Gastroesophageal sphincter (tissue), 4 donors: Measurements from ENCODE around the gene SLC34A2. TPM values are rescaled to one million over a fixed set of nuclear protein-coding genes. Genes with fewer than 3 reads are reported as not detected.
A peak's percentile ranks its signal among the peaks of the same experiment; 100 is the strongest.
"Not testable (repeated sequence)": the region's sequence is repeated elsewhere in the genome, so short reads cannot be mapped to it uniquely, and the experiment has no call there.

Source experiments
- ATAC-seq: fragments of 150-250 bp; one replicate; pipeline ENCODE4 v1.9.1; 2016; ENCODE audit warnings: mild to moderate bottlenecking, moderate library complexity
- H3K27ac ChIP-seq, 4 donors: fragments of 200-600 bp; sonication (generic) in 3 of 4; 1 replicate in 3 of 4; 2 replicates in 1 of 4; pipeline ENCODE4 v1.5.1; 2016 to 2019
- H3K27me3 ChIP-seq: fragments of 200-600 bp; sonication (generic); one replicate; pipeline ENCODE4 v1.5.1; 2019
- H3K36me3 ChIP-seq, 2 donors: fragments of 200-600 bp; sonication (generic); one replicate each; pipeline ENCODE4 v1.5.1; 2019; ENCODE audit warnings: control low read depth in 1 of 2
- H3K4me1 ChIP-seq, 3 donors: fragments of 200-600 bp; sonication (generic); 1 replicate in 2 of 3; 2 replicates in 1 of 3; pipeline ENCODE4 v1.5.1; 2016 to 2019; ENCODE audit warnings: control low read depth in 2 of 3
- H3K4me3 ChIP-seq, 2 donors: fragments of 200-600 bp; sonication (generic); one replicate each; pipeline ENCODE4 v1.5.1; 2019; ENCODE audit warnings: mild to moderate bottlenecking in 1 of 2, moderate library complexity in 1 of 2
- H3K9me3 ChIP-seq, 3 donors: fragments of 200-600 bp; sonication (generic); one replicate each; pipeline ENCODE4 v1.5.1; 2017 to 2019; ENCODE audit warnings: control low read depth in 2 of 3
- CTCF ChIP-seq, 4 experiments: fragments of 200-600 bp in 2 of 4; fragments of 450-650 bp in 2 of 4; sonication (generic) in 1 of 4; IDR thresholded peaks; one replicate each; pipeline ENCODE4 v1.5.1; 2017 to 2019; ENCODE audit warnings: antibody characterized with exemption in 4 of 4, mild to moderate bottlenecking in 2 of 4, moderate library complexity in 2 of 4
- EP300 ChIP-seq: sonication (generic); formaldehyde crosslinking; IDR thresholded peaks from one replicate; pipeline ENCODE4 v1.6.1; 2017; ENCODE audit warnings: antibody characterized with exemption, mild to moderate bottlenecking
- POLR2A ChIP-seq, 2 donors: fragments of 450-650 bp; IDR thresholded peaks; one replicate each; pipeline ENCODE4 v1.6.1; 2017; ENCODE audit warnings: antibody characterized with exemption in 2 of 2, mild to moderate bottlenecking in 2 of 2, moderate library complexity in 1 of 2
- POLR2AphosphoS5 ChIP-seq: sonication (generic); formaldehyde crosslinking; IDR thresholded peaks from one replicate; pipeline ENCODE4 v1.6.1; 2017; ENCODE audit warnings: antibody characterized with exemption
- WGBS, 2 donors: methylation state at CpG; one replicate each; pipeline ENCODE4 v1.1.5; 2018; ENCODE audit warnings: low coverage in 1 of 2; 5-methylcytosine and 5-hydroxymethylcytosine counted together
- total RNA-seq, 4 donors: library from RNA; depleted of rRNA; stranded (reverse); fragments of >200 nt; gene quantifications; one replicate each; pipeline ENCODE4 v1.1.0, GENCODE V29; 2016

The SLC34A2 gene, protein sequence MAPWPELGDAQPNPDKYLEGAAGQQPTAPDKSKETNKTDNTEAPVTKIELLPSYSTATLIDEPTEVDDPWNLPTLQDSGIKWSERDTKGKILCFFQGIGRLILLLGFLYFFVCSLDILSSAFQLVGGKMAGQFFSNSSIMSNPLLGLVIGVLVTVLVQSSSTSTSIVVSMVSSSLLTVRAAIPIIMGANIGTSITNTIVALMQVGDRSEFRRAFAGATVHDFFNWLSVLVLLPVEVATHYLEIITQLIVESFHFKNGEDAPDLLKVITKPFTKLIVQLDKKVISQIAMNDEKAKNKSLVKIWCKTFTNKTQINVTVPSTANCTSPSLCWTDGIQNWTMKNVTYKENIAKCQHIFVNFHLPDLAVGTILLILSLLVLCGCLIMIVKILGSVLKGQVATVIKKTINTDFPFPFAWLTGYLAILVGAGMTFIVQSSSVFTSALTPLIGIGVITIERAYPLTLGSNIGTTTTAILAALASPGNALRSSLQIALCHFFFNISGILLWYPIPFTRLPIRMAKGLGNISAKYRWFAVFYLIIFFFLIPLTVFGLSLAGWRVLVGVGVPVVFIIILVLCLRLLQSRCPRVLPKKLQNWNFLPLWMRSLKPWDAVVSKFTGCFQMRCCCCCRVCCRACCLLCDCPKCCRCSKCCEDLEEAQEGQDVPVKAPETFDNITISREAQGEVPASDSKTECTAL
- total RNA-seq: 1 to 10 TPM in 1 of 4 donors, not detected in 3; 7.8 TPM

GRCh38 chr4:25654971-25655963 is at the start of gene SLC34A2:
TSS of gene SLC34A2 (plus strand) at chr4:25655851. CDS start at chr4:25662501, 6,650 bp downstream.
- Histone ChIP-seq H3K4me3 (peak within 1 kb of the TSS in 1 of 2 donors; percentile 18), H3K27ac (no peak within 1 kb of the TSS), H3K36me3 (no peaks in the 10 kb centered on the region), H3K9me3 (no peaks in the 10 kb centered on the region), H3K4me1 (peaks cover 0 to 12% (median 0%) of the 10 kb centered on the region in 3 donors), H3K27me3 (peaks cover 34% of the 10 kb centered on the region)
- TF ChIP-seq CTCF (IDR thresholded peaks at IDR 0.05): no peak
- TF ChIP-seq EP300: no peak
- TF ChIP-seq POLR2AphosphoS5: no peak
- no peak for TF ChIP-seq POLR2A (IDR thresholded peaks at IDR 0.05)
- 20 to 21% methylated on average over 1 to 13 of the region's 71 CpGs for WGBS, 2 donors
- ATAC-seq: no peak

- no peaks in the 10 kb centered on the region for H3K4me1 ChIP-seq
- ATAC-seq: no peak
- 69 to 81% methylated on average over 3 to 5 of the region's 5 CpGs for WGBS, 2 donors
Measured at GRCh38 chr4:25608644-25609043, 47.0 kb upstream of the SLC34A2 start.

GRCh38 chr4:25609976-25610375 is 45.7 kb upstream of the SLC34A2 start:
- no peaks in the 10 kb centered on the region for H3K27me3 ChIP-seq
- WGBS, 2 donors: 92 to 100% methylated on average over 1 to 2 of the region's 5 CpGs
- ATAC-seq: no peak
- no peaks in the 10 kb centered on the region for H3K9me3 ChIP-seq
- no peaks in the 10 kb centered on the region for H3K4me1 ChIP-seq
- no peak overlapping the region for H3K4me3 ChIP-seq
- H3K27ac ChIP-seq: no peak overlapping the region
- TF ChIP-seq EP300: no peak
- H3K36me3 ChIP-seq: no peaks in the 10 kb centered on the region

More at GRCh38 chr4:25608644-25609043, 47.0 kb upstream of the SLC34A2 start:
- H3K27me3 ChIP-seq: no peaks in the 10 kb centered on the region
- H3K36me3 ChIP-seq: no peaks in the 10 kb centered on the region
- H3K4me3 ChIP-seq: no peak overlapping the region
- TF ChIP-seq CTCF (IDR thresholded peaks at IDR 0.05): no peak
- TF ChIP-seq EP300: no peak
- no peak for TF ChIP-seq POLR2AphosphoS5
- TF ChIP-seq POLR2A (IDR thresholded peaks at IDR 0.05): no peak
- H3K27ac ChIP-seq: no peak overlapping the region
- no peaks in the 10 kb centered on the region for H3K9me3 ChIP-seq

DNA sequence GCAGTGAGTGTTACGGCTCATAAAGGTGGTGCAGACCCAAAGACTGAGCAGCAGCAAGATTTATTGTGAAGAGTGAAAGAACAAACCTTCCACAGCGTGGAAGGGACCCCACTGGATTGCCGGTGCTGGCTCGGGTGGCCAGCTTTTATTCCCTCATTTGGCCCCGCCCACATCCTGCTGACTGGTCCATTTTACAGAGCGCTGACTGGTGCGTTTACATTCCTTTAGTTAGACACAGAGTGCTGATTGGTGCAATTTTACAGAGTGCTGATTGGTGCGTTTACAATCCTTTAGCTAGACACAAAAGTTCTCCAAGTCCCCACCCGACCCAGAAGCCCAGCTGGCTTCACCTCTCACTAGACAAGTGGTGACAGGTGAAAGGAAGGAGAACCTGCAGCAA is 42.0 kb upstream of the SLC34A2 start:
- H3K9me3 ChIP-seq, H3K4me1 ChIP-seq, H3K36me3 ChIP-seq, ATAC-seq, H3K4me3 ChIP-seq, H3K27ac ChIP-seq, H3K27me3 ChIP-seq: not testable (repeated sequence)
- 77 to 93% methylated on average over 3 to 5 of the region's 9 CpGs for WGBS, 2 donors

GRCh38 chr4:25614807-25615206 is 40.8 kb upstream of the SLC34A2 start:
- H3K9me3 ChIP-seq: peaks cover 0 to 10% (median 0%) of the 10 kb centered on the region in 3 donors
- no peak for ATAC-seq
- H3K27me3 ChIP-seq: no peaks in the 10 kb centered on the region
- H3K4me3 ChIP-seq: no peak overlapping the region
- H3K36me3 ChIP-seq: no peaks in the 10 kb centered on the region
- TF ChIP-seq POLR2AphosphoS5 (no peak), CTCF (IDR thresholded peaks at IDR 0.05) (no peak), EP300 (no peak), POLR2A (IDR thresholded peaks at IDR 0.05) (no peak)
- WGBS, 2 donors: 93 to 96% methylated on average over 3 to 4 of the region's 6 CpGs
- H3K27ac ChIP-seq: no peak overlapping the region
- no peaks in the 10 kb centered on the region for H3K4me1 ChIP-seq
